Measurements from ENCODE around the gene ASTN2. TPM values are rescaled to one million over a fixed set of nuclear protein-coding genes. Genes with fewer than 3 reads are reported as not detected.

The ASTN2 gene, protein sequence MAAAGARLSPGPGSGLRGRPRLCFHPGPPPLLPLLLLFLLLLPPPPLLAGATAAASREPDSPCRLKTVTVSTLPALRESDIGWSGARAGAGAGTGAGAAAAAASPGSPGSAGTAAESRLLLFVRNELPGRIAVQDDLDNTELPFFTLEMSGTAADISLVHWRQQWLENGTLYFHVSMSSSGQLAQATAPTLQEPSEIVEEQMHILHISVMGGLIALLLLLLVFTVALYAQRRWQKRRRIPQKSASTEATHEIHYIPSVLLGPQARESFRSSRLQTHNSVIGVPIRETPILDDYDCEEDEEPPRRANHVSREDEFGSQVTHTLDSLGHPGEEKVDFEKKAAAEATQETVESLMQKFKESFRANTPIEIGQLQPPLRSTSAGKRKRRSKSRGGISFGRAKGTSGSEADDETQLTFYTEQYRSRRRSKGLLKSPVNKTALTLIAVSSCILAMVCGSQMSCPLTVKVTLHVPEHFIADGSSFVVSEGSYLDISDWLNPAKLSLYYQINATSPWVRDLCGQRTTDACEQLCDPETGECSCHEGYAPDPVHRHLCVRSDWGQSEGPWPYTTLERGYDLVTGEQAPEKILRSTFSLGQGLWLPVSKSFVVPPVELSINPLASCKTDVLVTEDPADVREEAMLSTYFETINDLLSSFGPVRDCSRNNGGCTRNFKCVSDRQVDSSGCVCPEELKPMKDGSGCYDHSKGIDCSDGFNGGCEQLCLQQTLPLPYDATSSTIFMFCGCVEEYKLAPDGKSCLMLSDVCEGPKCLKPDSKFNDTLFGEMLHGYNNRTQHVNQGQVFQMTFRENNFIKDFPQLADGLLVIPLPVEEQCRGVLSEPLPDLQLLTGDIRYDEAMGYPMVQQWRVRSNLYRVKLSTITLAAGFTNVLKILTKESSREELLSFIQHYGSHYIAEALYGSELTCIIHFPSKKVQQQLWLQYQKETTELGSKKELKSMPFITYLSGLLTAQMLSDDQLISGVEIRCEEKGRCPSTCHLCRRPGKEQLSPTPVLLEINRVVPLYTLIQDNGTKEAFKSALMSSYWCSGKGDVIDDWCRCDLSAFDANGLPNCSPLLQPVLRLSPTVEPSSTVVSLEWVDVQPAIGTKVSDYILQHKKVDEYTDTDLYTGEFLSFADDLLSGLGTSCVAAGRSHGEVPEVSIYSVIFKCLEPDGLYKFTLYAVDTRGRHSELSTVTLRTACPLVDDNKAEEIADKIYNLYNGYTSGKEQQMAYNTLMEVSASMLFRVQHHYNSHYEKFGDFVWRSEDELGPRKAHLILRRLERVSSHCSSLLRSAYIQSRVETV (N-terminal part only)
- total RNA-seq, result 1 to 10 TPM in 3 of 4 donors, under 1 TPM in 1; 0.97 to 4.7 (median 3.0) TPM

GRCh38 chr9:117414906-117415331, at the start of gene ASTN2:
Gene ASTN2, minus strand, starts transcription at chr9:117415057. Its CDS starts 119 bp downstream, at chr9:117414938.
- TF ChIP-seq POLR2A (IDR thresholded peaks at IDR 0.05) (no peak), CTCF (IDR thresholded peaks at IDR 0.05) (no peak)
- WGBS, 2 donors, result 0% methylated on average over 10 to 26 of the region's 48 CpGs
- H3K4me3 ChIP-seq (ENCODE audit: low read depth, poor library complexity, severe bottlenecking), result peak within 1 kb of the TSS; percentile 9
- DNase-seq (ENCODE audit: low spot score in 2 of 2), result peak in 1 of 2 donors; percentile 81
- intact Hi-C loops (cut with DNase I; ENCODE audit: low total_unique reads), result no loop called here

GRCh38 chr9:117462861-117463260, 48.0 kb upstream of the ASTN2 start:
- intact Hi-C loops (cut with DNase I; ENCODE audit: low total_unique reads), result no loop called here
- DNase-seq (ENCODE audit: low spot score in 2 of 2), result no peak
- TF ChIP-seq POLR2A (IDR thresholded peaks at IDR 0.05) (no peak), CTCF (IDR thresholded peaks at IDR 0.05) (no peak)
- 35 to 49% methylated on average over 4 of the region's 4 CpGs for WGBS, 2 donors
- no peak overlapping the region for H3K4me3 ChIP-seq (ENCODE audit: low read depth, poor library complexity, severe bottlenecking)

DNA sequence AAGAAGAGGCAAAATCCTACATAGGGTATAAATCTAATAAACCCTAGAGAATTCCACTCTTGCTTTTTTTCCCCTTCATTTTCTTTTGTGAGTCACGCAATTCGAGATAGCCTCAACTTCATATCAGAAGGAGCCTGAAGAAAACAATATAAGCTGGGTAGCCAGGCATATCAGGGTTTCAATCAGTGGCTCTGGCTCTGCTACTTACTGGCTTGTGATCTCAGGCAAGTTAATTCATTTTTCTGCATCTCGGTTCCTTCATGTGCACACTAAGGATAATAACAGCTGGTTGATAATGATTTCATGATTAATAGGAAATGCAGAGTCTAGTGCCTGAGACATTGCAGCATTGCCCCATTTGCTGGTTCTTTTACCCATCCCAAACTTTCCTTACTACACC, 46.5 kb upstream of the ASTN2 start:
- H3K4me3 ChIP-seq (ENCODE audit: low read depth, poor library complexity, severe bottlenecking), result no peak overlapping the region
- DNase-seq (ENCODE audit: low spot score in 2 of 2), result no peak
- intact Hi-C loops (cut with DNase I; ENCODE audit: low total_unique reads), result no loop called here
- no peak for TF ChIP-seq POLR2A (IDR thresholded peaks at IDR 0.05)
- TF ChIP-seq CTCF (IDR thresholded peaks at IDR 0.05), result no peak
- 80 to 83% methylated on average over 3 of the region's 3 CpGs for WGBS, 2 donors

- intact Hi-C loops (cut with DNase I; ENCODE audit: low total_unique reads), result no loop called here
Measured at GRCh38 chr9:117460743-117461142, 45.9 kb upstream of the ASTN2 start.

More at GRCh38 chr9:117460743-117461142, 45.9 kb upstream of the ASTN2 start:
- WGBS, 2 donors, result 86 to 89% methylated on average over 3 of the region's 3 CpGs
- TF ChIP-seq CTCF (IDR thresholded peaks at IDR 0.05), result no peak
- no peak for TF ChIP-seq POLR2A (IDR thresholded peaks at IDR 0.05)
- H3K4me3 ChIP-seq (ENCODE audit: low read depth, poor library complexity, severe bottlenecking), result no peak overlapping the region
- DNase-seq (ENCODE audit: low spot score in 2 of 2), result no peak

Measured in lower leg skin (tissue), 4 donors.